D341Med (cell line): ENCODE data around the gene MACF1.
"Not testable (repeated sequence)": the region's sequence is repeated elsewhere in the genome, so short reads cannot be mapped to it uniquely, and the experiment has no call there.

Experiments used
- DNase-seq: peaks from one replicate; pipeline ENCODE4 v3.0.0; 2012; ENCODE audit warnings: low spot score

Gene MACF1

GRCh38 chr1:39466413-39467107 lies 262.1 kb downstream of the MACF1 start:
- no peak for DNase-seq

- not testable (repeated sequence) for DNase-seq
Measured at GRCh38 chr1:39467108-39467720, 262.7 kb downstream of the MACF1 start.

- DNase-seq = no peak
Measured at GRCh38 chr1:39469150-39469549, 264.7 kb downstream of the MACF1 start.

- no peak for DNase-seq
Measured at GRCh38 chr1:39470040-39470439, 265.5 kb downstream of the MACF1 start.

- DNase-seq = no peak
Measured at GRCh38 chr1:39472826-39473225, 268.3 kb downstream of the MACF1 start.

GRCh38 chr1:39473324-39473723 lies 268.8 kb downstream of the MACF1 start:
- DNase-seq = no peak

GRCh38 chr1:39474810-39475209 lies 270.3 kb downstream of the MACF1 start:
- DNase-seq = no peak

- DNase-seq = not testable (repeated sequence)
Measured at GRCh38 chr1:39475551-39475950, 271.1 kb downstream of the MACF1 start.

- DNase-seq = no peak
Measured at GRCh38 chr1:39478126-39478915, 273.8 kb downstream of the MACF1 start.

- no peak for DNase-seq
Measured at GRCh38 chr1:39481289-39481688, 276.8 kb downstream of the MACF1 start.

GRCh38 chr1:39483276-39483675 lies 278.8 kb downstream of the MACF1 start:
- no peak for DNase-seq

GRCh38 chr1:39484564-39484963 lies 280.1 kb downstream of the MACF1 start:
- no peak for DNase-seq

- DNase-seq = no peak
Measured at GRCh38 chr1:39485046-39485803, 280.7 kb downstream of the MACF1 start.

GRCh38 chr1:39488012-39488545 lies 283.6 kb downstream of the MACF1 start:
- DNase-seq = no peak

GRCh38 chr1:39488793-39489566 lies 284.5 kb downstream of the MACF1 start:
- no peak for DNase-seq

GRCh38 chr1:39489567-39490239 lies 285.2 kb downstream of the MACF1 start:
- DNase-seq = no peak

GRCh38 chr1:39490596-39491145 lies 286.2 kb downstream of the MACF1 start:
- no peak for DNase-seq

GRCh38 chr1:39491146-39491921 lies 286.8 kb downstream of the MACF1 start, which contains the start of gene BMP8A:
TSS of gene BMP8A (plus strand) at chr1:39491636. CDS start at chr1:39491992, 356 bp downstream.
- DNase-seq = peak; percentile 95
